A549 (cell line): Measurements from ENCODE around the gene GHR. TPM values are rescaled to one million over a fixed set of nuclear protein-coding genes. Genes with fewer than 3 reads are reported as not detected.

Experiments used
- ATAC-seq, 2 experiments: fragments of 200-7000 bp in 1 of 2; fragments of >200 bp in 1 of 2; cut with Nextera tagmentation in 1 of 2; cut with Tn5 transposase in 1 of 2; 3 replicates each; pipeline versions ENCODE4 v1.8.0 to v1.9.1; 2018 to 2020; ENCODE audit warnings: mild to moderate bottlenecking in 1 of 2, moderate library complexity in 1 of 2
- CTCF ChIA-PET: fragments of 300-600 bp; sonication (Branson Sonifier 250); formaldehyde crosslinking; extraction: SDS; loops from one replicate; lab custom pipeline; 2021; ENCODE audit warnings: antibody characterized with exemption, inconsistent platforms; lab: Yijun Ruan, JAX
- POLR2A ChIA-PET: fragments of 350-600 bp; formaldehyde crosslinking; extraction: SDS; loops from one replicate; lab custom pipeline; 2021; ENCODE audit warnings: antibody characterized with exemption, inconsistent platforms; lab: Yijun Ruan, JAX
- DNase-seq, 2 experiments: peaks; one replicate each; pipeline versions ENCODE4 v3.0.0 to v3.0.0-alpha.2; 2011 to 2016; ENCODE audit warnings: low read depth in 1 of 2, low spot score in 1 of 2
- FAIRE-seq: peaks from 2 replicates; lab custom pipeline; 2011; peaks lifted over from hg19 to GRCh38; lab: Jason Lieb, UNC
- H3K27ac ChIP-seq, 2 experiments: fragments of >200 bp; sonication (Bioruptor Twin); formaldehyde crosslinking; 3 replicates each; pipeline ENCODE4 v1.5.1; 2016 to 2017
- H3K4me1 ChIP-seq: fragments of >200 bp; sonication (Bioruptor Twin); formaldehyde crosslinking; 3 replicates; pipeline ENCODE4 v1.6.1; 2016
- H3K4me2 ChIP-seq: fragments of >200 bp; sonication (Bioruptor Twin); formaldehyde crosslinking; 3 replicates; pipeline ENCODE4 v1.6.1; 2016
- H3K4me3 ChIP-seq: fragments of >200 bp; sonication (Bioruptor Twin); formaldehyde crosslinking; 3 replicates; pipeline ENCODE4 v1.5.1; 2016
- H3K9me3 ChIP-seq: fragments of >200 bp; sonication (Bioruptor Twin); formaldehyde crosslinking; 3 replicates; pipeline ENCODE4 v1.6.1; 2016
- BHLHE40 ChIP-seq: IDR thresholded peaks from 2 replicates; pipeline ENCODE4 v1.6.1; 2012; ENCODE audit warnings: low read depth, low read length, inconsistent platforms
- CEBPB ChIP-seq, 2 experiments: fragments of >200 bp in 1 of 2; sonication (Bioruptor Twin) in 1 of 2; formaldehyde crosslinking in 1 of 2; IDR thresholded peaks; 2 replicates each; pipeline ENCODE4 v1.6.1; 2012 to 2016
- CHD2 ChIP-seq: fragments of 150-350 bp; IDR thresholded peaks from 2 replicates; pipeline ENCODE4 v1.6.1; 2014; ENCODE audit warnings: low read length; ENCODE audit not compliant: partially characterized antibody
- CHD4 ChIP-seq: fragments of 200-600 bp; sonication (generic); IDR thresholded peaks from 2 replicates; pipeline ENCODE4 v1.6.1; 2016; ENCODE audit warnings: antibody characterized with exemption, mild to moderate bottlenecking, borderline replicate concordance
- EHF ChIP-seq: fragments of 250-450 bp; sonication (Bioruptor Pico); IDR thresholded peaks from 2 replicates; pipeline ENCODE4 v1.5.0; 2020; ENCODE audit warnings: mild to moderate bottlenecking
- EHMT2 ChIP-seq: fragments of 200-600 bp; sonication (generic); IDR thresholded peaks from 2 replicates; pipeline ENCODE4 v1.6.1; 2016; ENCODE audit warnings: antibody characterized with exemption, low read depth, mild to moderate bottlenecking, moderate library complexity
- FOXS1 ChIP-seq: fragments of 250-450 bp; sonication (Bioruptor Pico); IDR thresholded peaks from 2 replicates; pipeline ENCODE4 v1.5.0; 2020; ENCODE audit warnings: mild to moderate bottlenecking, moderate library complexity
- HDAC2 ChIP-seq: fragments of 200-600 bp; sonication (generic); IDR thresholded peaks from 2 replicates; pipeline ENCODE4 v1.6.1; 2016
- HEYL ChIP-seq: fragments of 250-450 bp; sonication (Bioruptor Pico); IDR thresholded peaks from 2 replicates; pipeline ENCODE4 v1.8.0; 2021; ENCODE audit warnings: mild to moderate bottlenecking, moderate library complexity
- HOXA7 ChIP-seq: fragments of 250-450 bp; sonication (Bioruptor Pico); IDR thresholded peaks from 2 replicates; pipeline ENCODE4 v1.5.0; 2020; ENCODE audit warnings: mild to moderate bottlenecking, moderate library complexity
- JUNB ChIP-seq: fragments of >200 bp; sonication (Bioruptor Twin); formaldehyde crosslinking; IDR thresholded peaks from 2 replicates; pipeline ENCODE4 v1.6.1; 2016
- KDM5A ChIP-seq: fragments of 200-600 bp; sonication (generic); IDR thresholded peaks from 2 replicates; pipeline ENCODE4 v1.6.1; 2016; ENCODE audit warnings: antibody characterized with exemption, mild to moderate bottlenecking
- MAFK ChIP-seq: fragments of 450-650 bp; IDR thresholded peaks from 2 replicates; pipeline ENCODE4 v1.6.1; 2014; ENCODE audit not compliant: partially characterized antibody
- MAZ ChIP-seq: fragments of 150-350 bp; IDR thresholded peaks from 2 replicates; pipeline ENCODE4 v1.6.1; 2014; ENCODE audit warnings: antibody characterized with exemption, low read depth, low read length, borderline replicate concordance
- NFE2L2 ChIP-seq: fragments of 150-350 bp; conservative IDR thresholded peaks from 2 replicates; pipeline ENCODE4 v1.6.1; 2014; ENCODE audit warnings: low read length
- NR3C1 ChIP-seq: fragments of >200 bp; sonication (Bioruptor Twin); formaldehyde crosslinking; IDR thresholded peaks from 3 replicates; pipeline ENCODE4 v1.6.1; 2017
- POLR2AphosphoS2 ChIP-seq: conservative IDR thresholded peaks from 2 replicates; pipeline ENCODE4 v1.6.1; 2012; ENCODE audit warnings: low read length, improper control_type of control experiment, inconsistent platforms
- RARB ChIP-seq: fragments of 250-450 bp; sonication (Bioruptor Pico); IDR thresholded peaks from 2 replicates; pipeline ENCODE4 v1.8.0; 2021; ENCODE audit warnings: mild to moderate bottlenecking, moderate library complexity
- RNF2 ChIP-seq: fragments of 200-600 bp; sonication (generic); IDR thresholded peaks from 2 replicates; pipeline ENCODE4 v1.6.1; 2016; ENCODE audit warnings: low read depth, mild to moderate bottlenecking, antibody characterized with exemption, moderate library complexity, borderline replicate concordance
- SMC3 ChIP-seq: fragments of >200 bp; sonication (Bioruptor Twin); formaldehyde crosslinking; IDR thresholded peaks from 3 replicates; pipeline ENCODE4 v1.6.1; 2018; ENCODE audit warnings: inconsistent platforms
- SREBF2 ChIP-seq: fragments of 450-650 bp; IDR thresholded peaks from 2 replicates; pipeline ENCODE4 v1.6.1; 2014; ENCODE audit warnings: mild to moderate bottlenecking, moderate library complexity
- TFCP2L1 ChIP-seq: fragments of 250-450 bp; sonication (Bioruptor Pico); IDR thresholded peaks from 2 replicates; pipeline ENCODE4 v1.5.0; 2021; ENCODE audit warnings: mild to moderate bottlenecking
- ZNF302 ChIP-seq: fragments of 250-450 bp; sonication (Bioruptor Pico); IDR thresholded peaks from 2 replicates; pipeline ENCODE4 v1.9.0; 2021; ENCODE audit warnings: inconsistent platforms, mild to moderate bottlenecking, moderate library complexity
- ZSCAN20 ChIP-seq: fragments of 250-450 bp; sonication (Bioruptor Pico); IDR thresholded peaks from 2 replicates; pipeline ENCODE4 v1.8.0; 2022; ENCODE audit warnings: mild to moderate bottlenecking, moderate library complexity
- WGBS: methylation state at CpG from one replicate; pipeline ENCODE4 v1.1.6; 2017; ENCODE audit errors: missing lambda C conversion rate; 5-methylcytosine and 5-hydroxymethylcytosine counted together
- polyA plus RNA-seq, 4 experiments: library from polyadenylated mRNA; depleted of rRNA in 3 of 4; stranded (reverse); fragments of >200 nt; fragmentation: RNase III in 1 of 4; extraction: RNeasy Plus Mini Kit Qiagen cat#74134 plus additional on column Dnase treatment in 1 of 4; gene quantifications; 2 replicates in 3 of 4; 3 replicates in 1 of 4; pipeline ENCODE4 v1.2.3, GENCODE V29; 2011 to 2017
- TF ChIP-seq, protein P1 (sequence below): fragments of >200 bp; sonication (Bioruptor Twin); formaldehyde crosslinking; IDR thresholded peaks from 3 replicates; pipeline ENCODE4 v1.6.1; 2016
- TF ChIP-seq, protein P2 (sequence below): IDR thresholded peaks from 2 replicates; pipeline ENCODE4 v1.6.1; 2012; ENCODE audit warnings: low read depth, borderline replicate concordance
- TF ChIP-seq, protein P3 (sequence below): fragments of >200 bp; sonication (Bioruptor Twin); formaldehyde crosslinking; IDR thresholded peaks from 2 replicates; pipeline ENCODE4 v1.6.1; 2016
- TF ChIP-seq, protein P4 (sequence below): fragments of 250-450 bp; sonication (Bioruptor Pico); IDR thresholded peaks from 2 replicates; pipeline ENCODE4 v1.5.0; 2021; ENCODE audit warnings: mild to moderate bottlenecking, moderate library complexity, borderline replicate concordance
- TF ChIP-seq, protein P5 (sequence below): fragments of 250-450 bp; sonication (Bioruptor Pico); IDR thresholded peaks from 2 replicates; pipeline ENCODE4 v1.5.0; 2020; ENCODE audit warnings: low read depth, mild to moderate bottlenecking, moderate library complexity

The GHR gene
- polyA plus RNA-seq, 2 of the 4 experiments (the other 2 are of a cell fraction) = 0.05 TPM; not detected in 1

DNA sequence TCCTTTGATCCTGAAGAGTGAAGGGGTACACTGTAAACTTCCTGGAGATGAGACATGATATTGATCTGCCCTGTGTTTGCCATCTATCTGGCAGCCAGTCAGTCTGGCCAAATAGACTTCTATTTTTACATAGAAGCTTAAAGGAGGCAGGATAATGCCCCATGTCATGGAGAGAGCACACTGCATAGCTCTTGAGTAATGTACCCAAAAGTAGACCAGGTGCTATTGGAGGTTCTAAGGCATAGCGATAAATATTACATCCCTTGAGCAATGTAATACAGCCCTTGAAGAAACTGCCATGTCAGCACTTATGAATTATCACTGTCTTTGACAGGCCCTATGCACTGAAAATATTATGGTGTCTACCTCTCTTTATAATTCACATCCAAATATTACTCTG lies 131.8 kb downstream of the GHR start:
- H3K27ac ChIP-seq = no peak overlapping the region
- H3K4me2 ChIP-seq = no peak overlapping the region
- POLR2A ChIA-PET = no interaction called here
- H3K9me3 ChIP-seq = no peaks in the 10 kb centered on the region
- 76% methylated on average over 1 of the region's 1 CpG for WGBS
- CTCF ChIA-PET = interaction anchor here (1.4 to 1.6 kb wide), 2 partner anchors 10 to 29 kb away, joined by 4 to 5 read pairs; no protein-coding TSS in a partner anchor
- no peak overlapping the region for H3K4me3 ChIP-seq
- no peaks in the 10 kb centered on the region for H3K4me1 ChIP-seq
- no peak for ATAC-seq
- TF ChIP-seq RARB (no peak), JUNB (no peak), NR3C1 (no peak), EHF (CRISPR knock-in tag) (no peak), HOXA7 (no peak), MAFK (peak; percentile 98), POLR2AphosphoS2 (no peak)
- TF ChIP-seq, protein P1, sequence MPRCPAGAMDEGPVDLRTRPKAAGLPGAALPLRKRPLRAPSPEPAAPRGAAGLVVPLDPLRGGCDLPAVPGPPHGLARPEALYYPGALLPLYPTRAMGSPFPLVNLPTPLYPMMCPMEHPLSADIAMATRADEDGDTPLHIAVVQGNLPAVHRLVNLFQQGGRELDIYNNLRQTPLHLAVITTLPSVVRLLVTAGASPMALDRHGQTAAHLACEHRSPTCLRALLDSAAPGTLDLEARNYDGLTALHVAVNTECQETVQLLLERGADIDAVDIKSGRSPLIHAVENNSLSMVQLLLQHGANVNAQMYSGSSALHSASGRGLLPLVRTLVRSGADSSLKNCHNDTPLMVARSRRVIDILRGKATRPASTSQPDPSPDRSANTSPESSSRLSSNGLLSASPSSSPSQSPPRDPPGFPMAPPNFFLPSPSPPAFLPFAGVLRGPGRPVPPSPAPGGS = no peak
- TF ChIP-seq, all 56 proteins: peak for 1
- FAIRE-seq = no peak
- DNase-seq = no peak

DNA sequence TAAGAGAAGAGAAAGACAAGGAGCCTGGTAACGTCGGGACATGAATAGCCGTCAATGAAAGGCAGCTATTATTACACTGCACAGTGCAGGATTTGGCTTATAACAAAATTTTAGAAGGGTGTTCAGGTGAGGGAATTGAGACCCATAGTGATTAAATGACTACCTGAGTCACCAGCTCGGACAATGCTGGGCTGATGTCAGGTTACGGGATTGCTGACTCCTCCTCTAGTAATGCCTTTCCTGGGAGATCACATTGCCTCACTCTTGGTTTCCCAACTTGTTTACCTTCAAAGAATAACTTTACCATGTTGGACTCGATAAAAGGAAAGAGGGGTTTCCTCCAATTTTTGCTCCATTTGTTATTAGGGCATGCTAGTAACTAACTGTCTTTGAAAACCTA lies 132.6 kb downstream of the GHR start:
- no peak overlapping the region for H3K4me3 ChIP-seq
- no peak for FAIRE-seq
- H3K4me2 ChIP-seq = no peak overlapping the region
- TF ChIP-seq EHMT2 (no peak), FOXS1 (no peak), BHLHE40 (no peak), MAZ (no peak), CHD4 (no peak), CHD2 (no peak), NFE2L2 (no peak), CEBPB (IDR thresholded peaks at IDR 0.05) (no peak), KDM5A (no peak), ZNF302 (no peak), SREBF2 (no peak)
- TF ChIP-seq, protein P2, sequence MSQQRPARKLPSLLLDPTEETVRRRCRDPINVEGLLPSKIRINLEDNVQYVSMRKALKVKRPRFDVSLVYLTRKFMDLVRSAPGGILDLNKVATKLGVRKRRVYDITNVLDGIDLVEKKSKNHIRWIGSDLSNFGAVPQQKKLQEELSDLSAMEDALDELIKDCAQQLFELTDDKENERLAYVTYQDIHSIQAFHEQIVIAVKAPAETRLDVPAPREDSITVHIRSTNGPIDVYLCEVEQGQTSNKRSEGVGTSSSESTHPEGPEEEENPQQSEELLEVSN = no peak
- TF ChIP-seq, protein P1 = no peak
- TF ChIP-seq, protein P3, sequence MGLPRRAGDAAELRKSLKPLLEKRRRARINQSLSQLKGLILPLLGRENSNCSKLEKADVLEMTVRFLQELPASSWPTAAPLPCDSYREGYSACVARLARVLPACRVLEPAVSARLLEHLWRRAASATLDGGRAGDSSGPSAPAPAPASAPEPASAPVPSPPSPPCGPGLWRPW = no peak
- TF ChIP-seq, all 56 proteins: peak for 0
- ATAC-seq (no peak), DNase-seq (no peak)
- no peak overlapping the region for H3K27ac ChIP-seq
- WGBS = 25% methylated on average over 6 of the region's 6 CpGs
- no peaks in the 10 kb centered on the region for H3K4me1 ChIP-seq
- ChIA-PET POLR2A (no interaction called here), CTCF (interaction anchor here (1.4 kb wide), 1 partner anchor 10 kb away, joined by 5 read pairs; no protein-coding TSS in a partner anchor)
- no peaks in the 10 kb centered on the region for H3K9me3 ChIP-seq

DNA sequence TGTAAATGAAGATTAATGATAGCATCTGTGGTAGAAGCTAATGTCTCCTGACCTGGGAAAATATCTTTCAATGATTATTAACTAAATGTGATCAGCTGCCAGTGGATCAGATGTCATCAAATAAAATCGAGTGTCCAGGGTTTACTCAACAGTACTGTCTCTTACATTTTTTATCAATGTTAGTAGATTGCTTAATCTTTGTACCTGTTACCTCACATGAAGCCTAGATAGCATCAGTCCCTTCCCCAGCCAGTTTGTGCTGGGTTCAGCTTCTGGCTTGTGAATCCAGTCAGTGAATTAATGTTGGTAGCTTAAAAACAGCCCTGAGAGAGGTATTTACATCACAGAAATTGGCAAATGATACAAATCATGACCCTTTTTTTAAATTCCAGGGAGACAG lies 134.4 kb downstream of the GHR start:
- FAIRE-seq = no peak
- no peaks in the 10 kb centered on the region for H3K9me3 ChIP-seq
- H3K27ac ChIP-seq = no peak overlapping the region
- TF ChIP-seq HEYL (CRISPR knock-in tag) = no peak
- TF ChIP-seq ZSCAN20 (CRISPR knock-in tag) = no peak
- TF ChIP-seq, protein P4, sequence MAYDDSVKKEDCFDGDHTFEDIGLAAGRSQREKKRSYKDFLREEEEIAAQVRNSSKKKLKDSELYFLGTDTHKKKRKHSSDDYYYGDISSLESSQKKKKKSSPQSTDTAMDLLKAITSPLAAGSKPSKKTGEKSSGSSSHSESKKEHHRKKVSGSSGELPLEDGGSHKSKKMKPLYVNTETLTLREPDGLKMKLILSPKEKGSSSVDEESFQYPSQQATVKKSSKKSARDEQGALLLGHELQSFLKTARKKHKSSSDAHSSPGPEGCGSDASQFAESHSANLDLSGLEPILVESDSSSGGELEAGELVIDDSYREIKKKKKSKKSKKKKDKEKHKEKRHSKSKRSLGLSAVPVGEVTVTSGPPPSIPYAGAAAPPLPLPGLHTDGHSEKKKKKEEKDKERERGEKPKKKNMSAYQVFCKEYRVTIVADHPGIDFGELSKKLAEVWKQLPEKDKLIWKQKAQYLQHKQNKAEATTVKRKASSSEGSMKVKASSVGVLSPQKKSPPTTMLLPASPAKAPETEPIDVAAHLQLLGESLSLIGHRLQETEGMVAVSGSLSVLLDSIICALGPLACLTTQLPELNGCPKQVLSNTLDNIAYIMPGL (CRISPR knock-in tag) = no peak
- TF ChIP-seq SMC3 = no peak
- no peak for TF ChIP-seq HOXA7
- no peak for TF ChIP-seq RNF2
- TF ChIP-seq HDAC2 = no peak
- TF ChIP-seq TFCP2L1 (CRISPR knock-in tag) = no peak
- TF ChIP-seq JUNB = no peak
- TF ChIP-seq, protein P5, sequence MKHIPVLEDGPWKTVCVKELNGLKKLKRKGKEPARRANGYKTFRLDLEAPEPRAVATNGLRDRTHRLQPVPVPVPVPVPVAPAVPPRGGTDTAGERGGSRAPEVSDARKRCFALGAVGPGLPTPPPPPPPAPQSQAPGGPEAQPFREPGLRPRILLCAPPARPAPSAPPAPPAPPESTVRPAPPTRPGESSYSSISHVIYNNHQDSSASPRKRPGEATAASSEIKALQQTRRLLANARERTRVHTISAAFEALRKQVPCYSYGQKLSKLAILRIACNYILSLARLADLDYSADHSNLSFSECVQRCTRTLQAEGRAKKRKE (CRISPR knock-in tag) = no peak
- TF ChIP-seq, protein P1 = no peak
- TF ChIP-seq, protein P3 = no peak
- TF ChIP-seq, all 56 proteins: peak for 0
- CTCF ChIA-PET = no interaction called here
- POLR2A ChIA-PET = no interaction called here
- ATAC-seq = no peak
- Histone ChIP-seq H3K4me1 (no peaks in the 10 kb centered on the region), H3K4me2 (no peak overlapping the region), H3K4me3 (no peak overlapping the region)
- 0% methylated on average over 1 of the region's 1 CpG for WGBS
- DNase-seq = no peak
